ENCODE measurements around the gene FZD8. TPM values are rescaled to one million over a fixed set of nuclear protein-coding genes. Genes with fewer than 3 reads are reported as not detected.

FZD8 gene
- total RNA-seq, 1 experiment from 2014 or later: 0.22 TPM

DNA sequence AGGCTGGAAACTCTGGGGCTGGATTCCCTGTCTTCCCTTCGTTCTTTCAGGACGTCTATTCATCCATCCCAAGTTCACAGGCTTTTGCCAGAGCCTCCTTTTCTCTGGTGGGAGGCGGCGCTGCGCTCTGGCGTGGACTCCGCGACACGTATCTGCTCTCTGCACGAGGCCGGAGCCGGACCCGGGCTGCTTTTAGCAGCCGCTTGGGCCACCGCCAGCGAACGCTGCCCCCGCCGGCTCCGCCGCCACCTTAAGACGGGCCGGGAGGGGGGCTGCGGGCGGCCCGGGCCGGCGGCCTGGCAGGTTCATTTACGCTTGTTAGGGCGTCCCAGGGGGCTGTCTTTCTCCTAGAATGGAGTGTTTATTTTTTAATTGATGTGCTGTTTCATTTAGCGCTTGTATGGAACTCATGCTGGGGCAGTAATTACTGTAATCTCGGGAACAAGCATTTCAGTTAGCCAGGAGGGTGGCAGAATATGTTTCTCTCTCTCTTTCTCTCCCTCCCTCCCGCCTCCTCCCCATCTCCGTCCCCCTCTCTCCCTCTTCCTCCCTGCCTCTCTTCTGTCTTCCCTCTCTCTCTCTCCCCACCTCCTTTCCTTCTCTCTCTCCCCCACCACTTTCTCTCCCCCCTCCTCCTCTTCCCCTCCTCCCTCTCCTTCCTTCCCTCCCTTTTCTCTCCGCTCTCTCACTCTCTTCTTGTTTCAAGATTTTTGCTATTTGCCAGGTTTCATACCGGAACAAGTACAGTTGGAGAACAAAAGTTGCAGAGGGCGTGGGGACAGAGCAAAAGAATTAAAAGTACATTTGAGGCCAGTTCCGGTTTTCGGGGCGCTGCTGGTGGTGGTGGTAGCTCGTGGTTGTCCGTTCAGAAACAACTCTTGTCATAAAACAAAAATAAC is 1.3 kb upstream of the FZD8 start:
- ATAC-seq (no peak), DNase-seq (ENCODE audit: low read depth, low spot score) (no peak)
- no TSS peak for BruUV-seq (replicated peaks)
- H3K9me2 ChIP-seq (ENCODE audit: insufficient read depth): no peaks in the 10 kb centered on the region
- peaks cover 26% of the 10 kb centered on the region for H3K27me3 ChIP-seq (ENCODE audit: insufficient read depth, low read length)
- ChIA-PET POLR2A (no interaction called here), RAD21 (ENCODE audit: low non-redundant PET in 1 of 2, low total read pairs in 2 of 2, uncharacterized antibody in 2 of 2, unreplicated experiment in 2 of 2) (no interaction called here), CTCF (no interaction called here)
- no peak overlapping the region for H3K27ac ChIP-seq (ENCODE audit: low read depth, low read length)
- no peak overlapping the region for H3K9ac ChIP-seq (ENCODE audit: low read length)
- H3K79me2 ChIP-seq (ENCODE audit: insufficient read depth, low read length): no peaks in the 10 kb centered on the region
- peak overlapping the region; percentile 70 for H3K4me2 ChIP-seq (ENCODE audit: low read length)
- H2AFZ ChIP-seq (ENCODE audit: low read depth, low read length, poor library complexity, severe bottlenecking): peak overlapping the region; percentile 85
- TF ChIP-seq REST (IDR thresholded peaks at IDR 0.05; ENCODE audit: low read depth) (no peak), EZH2phosphoT487 (IDR thresholded peaks at IDR 0.05; ENCODE audit: borderline replicate concordance) (no peak), TCF7L2 (IDR thresholded peaks at IDR 0.05; ENCODE audit: borderline replicate concordance, extremely low read depth, insufficient read depth, insufficient read length) (no peak), EGR1 (IDR thresholded peaks at IDR 0.05; ENCODE audit: low read depth) (no peak), ELF1 (IDR thresholded peaks at IDR 0.05; ENCODE audit: borderline replicate concordance, low read depth) (no peak), CEBPB (IDR thresholded peaks at IDR 0.05; ENCODE audit: low read depth) (no peak), ZNF274 (IDR thresholded peaks at IDR 0.05; ENCODE audit: low read depth, low read length) (no peak), POLR2A (IDR thresholded peaks at IDR 0.05; ENCODE audit: borderline replicate concordance, extremely low read depth, insufficient read depth, insufficient read length) (no peak), SIN3A (IDR thresholded peaks at IDR 0.05; ENCODE audit: low read depth) (no peak), SP1 (IDR thresholded peaks at IDR 0.05; ENCODE audit: low read depth) (no peak), RAD21 (IDR thresholded peaks at IDR 0.05; ENCODE audit: low read depth) (no peak), CBX3 (IDR thresholded peaks at IDR 0.05; ENCODE audit: low read depth) (no peak)
- no peaks in the 10 kb centered on the region for H3K9me3 ChIP-seq (ENCODE audit: control insufficient read depth in 1 of 2, insufficient read depth in 1 of 2, low read depth in 1 of 2, low read length in 2 of 2)
- H3K4me1 ChIP-seq (ENCODE audit: control insufficient read depth in 1 of 2, insufficient read depth in 2 of 2, low read length in 2 of 2): peaks cover 8 to 28% of the 10 kb centered on the region in 2 experiments
- H3K36me3 ChIP-seq (ENCODE audit: control insufficient read depth in 1 of 2, insufficient read depth in 2 of 2, low read length in 2 of 2): no peaks in the 10 kb centered on the region
- H4K20me1 ChIP-seq (ENCODE audit: insufficient read depth): no peaks in the 10 kb centered on the region
- peak overlapping the region; percentile 23 to 43 for H3K4me3 ChIP-seq (replicated peaks in 1 of 2; ENCODE audit: low read depth in 1 of 2, low read length in 2 of 2)
- intact Hi-C loops (cut with micrococcal nuclease): no loop called here

All from HCT116 (cell line).